ENCODE data around the gene RTBDN. TPM values are rescaled to one million over a fixed set of nuclear protein-coding genes. Genes with fewer than 3 reads are reported as not detected.

The RTBDN gene
- total and polyA plus RNA-seq, 2 of the 8 experiments (the other 6 are each of a cell fraction or from before 2014, with no cell fraction given): 4.0 to 4.8 TPM

GRCh38 chr19:12864143-12864542 is 29.8 kb upstream of the RTBDN start (continued):
- no peak for TF ChIP-seq CHD7 (IDR thresholded peaks at IDR 0.05; ENCODE audit: insufficient replicate concordance, low read length)

All from H1 (cell line).